Astrocyte (in vitro differentiated cells and primary cell): ENCODE results near the gene ROPN1B.
"Not testable (repeated sequence)": the region's sequence is repeated elsewhere in the genome, so short reads cannot be mapped to it uniquely, and the experiment has no call there.

Experiments used
- EZH2 ChIP-seq: IDR thresholded peaks from 2 replicates; pipeline ENCODE4 v1.6.1; 2012; ENCODE audit warnings: mild to moderate bottlenecking, low read length, inconsistent platforms; ENCODE audit not compliant: insufficient read depth
- TF ChIP-seq, protein P1 (sequence below): IDR thresholded peaks from 2 replicates; pipeline ENCODE4 v1.5.1; 2011; ENCODE audit warnings: low read depth, mild to moderate bottlenecking, inconsistent platforms, low read length, moderate library complexity; ENCODE audit not compliant: insufficient read depth

DNA sequence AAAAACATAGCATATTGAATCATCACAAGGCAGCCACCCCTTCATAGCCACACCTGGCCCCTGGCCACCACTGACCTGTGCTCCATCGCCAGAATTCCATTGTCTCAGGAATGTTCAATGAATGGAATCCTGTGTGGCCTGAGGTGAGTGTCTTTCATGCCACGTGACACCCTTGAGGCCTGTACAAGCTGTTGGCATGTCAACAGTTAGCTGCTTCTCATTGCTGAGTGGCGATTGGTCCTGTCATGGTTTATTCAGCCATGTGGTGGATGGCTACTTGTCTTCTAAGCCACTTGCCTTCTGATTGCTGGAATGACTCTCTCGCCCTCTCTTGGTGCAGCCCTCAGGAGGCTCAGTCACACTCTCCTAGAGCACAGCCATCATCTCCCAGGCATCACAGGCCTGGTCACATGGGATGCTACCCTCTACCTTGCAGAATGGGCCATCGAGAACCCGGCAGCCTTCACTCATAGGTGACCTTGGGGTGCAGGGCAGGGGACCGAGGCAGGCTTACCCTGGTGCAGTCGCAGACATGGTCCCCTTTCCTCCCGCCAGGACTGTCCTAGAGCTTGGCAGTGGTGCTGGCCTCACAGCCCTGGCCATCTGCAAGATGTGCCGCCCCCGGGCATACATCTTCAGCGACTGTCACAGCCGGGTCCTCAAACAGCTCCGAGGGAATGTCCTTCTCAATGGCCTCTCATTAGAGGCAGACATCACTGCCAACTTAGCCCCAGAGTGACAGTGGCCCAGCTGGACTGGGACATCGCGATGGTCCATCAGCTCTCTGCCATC is 45.5 kb upstream of the ROPN1B start:
- TF ChIP-seq, protein P1, sequence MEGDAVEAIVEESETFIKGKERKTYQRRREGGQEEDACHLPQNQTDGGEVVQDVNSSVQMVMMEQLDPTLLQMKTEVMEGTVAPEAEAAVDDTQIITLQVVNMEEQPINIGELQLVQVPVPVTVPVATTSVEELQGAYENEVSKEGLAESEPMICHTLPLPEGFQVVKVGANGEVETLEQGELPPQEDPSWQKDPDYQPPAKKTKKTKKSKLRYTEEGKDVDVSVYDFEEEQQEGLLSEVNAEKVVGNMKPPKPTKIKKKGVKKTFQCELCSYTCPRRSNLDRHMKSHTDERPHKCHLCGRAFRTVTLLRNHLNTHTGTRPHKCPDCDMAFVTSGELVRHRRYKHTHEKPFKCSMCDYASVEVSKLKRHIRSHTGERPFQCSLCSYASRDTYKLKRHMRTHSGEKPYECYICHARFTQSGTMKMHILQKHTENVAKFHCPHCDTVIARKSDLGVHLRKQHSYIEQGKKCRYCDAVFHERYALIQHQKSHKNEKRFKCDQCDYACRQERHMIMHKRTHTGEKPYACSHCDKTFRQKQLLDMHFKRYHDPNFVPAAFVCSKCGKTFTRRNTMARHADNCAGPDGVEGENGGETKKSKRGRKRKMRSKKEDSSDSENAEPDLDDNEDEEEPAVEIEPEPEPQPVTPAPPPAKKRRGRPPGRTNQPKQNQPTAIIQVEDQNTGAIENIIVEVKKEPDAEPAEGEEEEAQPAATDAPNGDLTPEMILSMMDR, result not testable (repeated sequence)
- TF ChIP-seq EZH2, result not testable (repeated sequence)
